Neutrophil (primary cell): ENCODE measurements around the gene CCDC194.

Source experiments
- H3K27ac ChIP-seq: fragments of 200-600 bp; sonication (generic); 2 replicates; pipeline ENCODE4 v1.5.1; 2016; ENCODE audit warnings: mild to moderate bottlenecking, moderate library complexity
- H3K27me3 ChIP-seq: fragments of 200-600 bp; sonication (generic); 2 replicates; pipeline ENCODE4 v1.6.0; 2016; ENCODE audit warnings: mild to moderate bottlenecking
- H3K36me3 ChIP-seq: fragments of 200-600 bp; sonication (generic); 2 replicates; pipeline ENCODE4 v1.5.1; 2017
- H3K4me1 ChIP-seq, 2 experiments: fragments of 200-600 bp in 1 of 2; sonication (generic) in 1 of 2; 1 replicate in 1 of 2; 2 replicates in 1 of 2; pipeline versions ENCODE4 v1.5.1 to v1.6.1; 2013 to 2016; ENCODE audit warnings: low read depth in 1 of 2, low read length in 1 of 2, mild to moderate bottlenecking in 1 of 2, moderate library complexity in 1 of 2; ENCODE audit not compliant: control insufficient read depth in 1 of 2, insufficient read depth in 1 of 2
- H3K4me3 ChIP-seq, 2 experiments: fragments of 200-600 bp in 1 of 2; sonication (generic) in 1 of 2; 1 replicate in 1 of 2; 2 replicates in 1 of 2; pipeline ENCODE4 v1.5.1; 2013 to 2016; ENCODE audit warnings: low read depth in 1 of 2, low read length in 1 of 2, mild to moderate bottlenecking in 1 of 2, moderate library complexity in 1 of 2
- H3K9me3 ChIP-seq: fragments of 200-600 bp; sonication (generic); 2 replicates; pipeline ENCODE4 v1.5.1; 2016
- CTCF ChIP-seq: fragments of 200-600 bp; sonication (generic); IDR thresholded peaks from 2 replicates; pipeline ENCODE4 v1.5.1; 2016; ENCODE audit warnings: antibody characterized with exemption

CCDC194 gene

DNA sequence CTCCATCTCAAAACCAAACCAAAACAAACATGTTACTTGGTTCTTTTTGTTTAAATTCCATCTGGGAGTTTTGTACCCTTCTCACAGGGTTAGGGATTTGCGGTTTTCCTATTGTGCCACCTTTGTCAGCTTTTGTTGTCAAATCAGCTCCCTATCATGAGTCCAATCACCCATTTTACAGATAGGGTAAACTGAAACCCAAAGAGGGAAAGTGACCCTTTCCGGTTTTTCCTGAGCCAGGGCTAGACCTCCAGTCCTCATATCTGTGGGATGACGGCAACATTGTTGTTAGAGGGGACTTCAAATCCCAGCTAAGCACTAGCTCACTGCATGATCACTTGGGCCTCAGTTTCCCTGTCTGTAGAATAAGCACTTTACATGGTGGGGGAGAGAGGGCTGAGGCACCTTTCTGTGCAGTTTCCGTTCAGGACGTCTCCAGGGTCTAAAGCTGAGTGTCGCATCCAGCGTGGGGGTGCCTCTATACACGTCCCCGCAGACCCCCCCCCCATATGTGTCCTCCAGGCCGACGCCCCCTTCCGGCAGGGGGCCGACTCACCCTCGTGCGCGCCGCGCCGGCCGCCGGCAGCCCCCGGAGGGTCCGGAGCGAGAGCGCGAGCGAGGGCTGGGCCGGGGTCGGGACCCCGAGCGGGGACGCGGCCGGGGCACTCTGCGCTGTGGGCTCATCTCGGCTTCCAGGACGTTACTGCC is 3.9 kb downstream of the CCDC194 start:
- H3K4me1 ChIP-seq: peaks cover 21 to 23% of the 10 kb centered on the region in 2 experiments
- H3K4me3 ChIP-seq: no peak overlapping the region
- H3K27me3 ChIP-seq: peaks cover 55% of the 10 kb centered on the region
- no peaks in the 10 kb centered on the region for H3K9me3 ChIP-seq
- H3K27ac ChIP-seq: no peak overlapping the region
- TF ChIP-seq CTCF: no peak
- no peaks in the 10 kb centered on the region for H3K36me3 ChIP-seq

GRCh38 chr19:17389288-17389687 is 4.7 kb downstream of the CCDC194 start:
- TF ChIP-seq CTCF: no peak
- no peaks in the 10 kb centered on the region for H3K9me3 ChIP-seq
- no peak overlapping the region for H3K27ac ChIP-seq
- H3K27me3 ChIP-seq: peaks cover 55% of the 10 kb centered on the region
- no peaks in the 10 kb centered on the region for H3K36me3 ChIP-seq
- H3K4me3 ChIP-seq: no peak overlapping the region
- H3K4me1 ChIP-seq: peaks cover 16 to 18% of the 10 kb centered on the region in 2 experiments

GRCh38 chr19:17385878-17386611 is 8.0 kb downstream of the CCDC194 start:
- peaks cover 12 to 14% of the 10 kb centered on the region in 2 experiments for H3K4me1 ChIP-seq
- no peaks in the 10 kb centered on the region for H3K36me3 ChIP-seq
- H3K27me3 ChIP-seq: peaks cover 34% of the 10 kb centered on the region
- H3K9me3 ChIP-seq: no peaks in the 10 kb centered on the region
- H3K27ac ChIP-seq: no peak overlapping the region
- TF ChIP-seq CTCF: peak; percentile 68
- no peak overlapping the region for H3K4me3 ChIP-seq

DNA sequence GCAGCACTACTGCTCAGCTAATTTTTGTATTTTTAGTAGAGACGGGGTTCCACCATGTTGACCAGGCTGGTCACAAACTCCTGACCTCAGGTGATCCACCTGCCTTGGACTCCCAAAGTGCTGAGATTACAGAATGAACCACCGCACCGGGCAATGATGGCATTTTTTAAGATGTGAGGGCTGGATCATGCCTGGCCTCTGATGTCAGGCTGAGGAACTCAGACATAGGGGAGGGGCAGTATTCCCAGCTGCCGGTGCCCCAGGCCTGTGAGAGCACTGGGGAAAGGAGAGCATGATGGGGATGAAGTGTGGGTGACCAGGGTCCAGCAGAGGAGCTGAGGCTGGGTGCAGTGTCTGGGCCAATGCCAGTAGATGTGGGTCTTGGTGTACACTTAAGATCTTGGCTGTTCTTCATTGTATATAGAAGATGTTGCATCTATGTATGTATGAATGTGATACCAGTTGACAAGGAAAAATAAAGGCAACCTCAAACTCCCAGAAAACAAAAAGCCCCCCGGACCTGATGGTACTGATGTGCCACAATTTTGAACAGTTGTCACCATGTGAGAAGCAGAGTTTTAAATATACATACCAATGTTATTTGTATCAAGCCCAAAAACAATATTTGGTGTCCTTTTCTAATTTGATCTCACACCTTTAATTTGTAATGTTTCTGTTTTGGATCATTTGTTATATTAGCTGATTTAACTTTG is 13.4 kb downstream of the CCDC194 start:
- H3K4me1 ChIP-seq: peaks cover 7 to 9% of the 10 kb centered on the region in 2 experiments
- no peak for TF ChIP-seq CTCF
- peaks cover 34% of the 10 kb centered on the region for H3K27me3 ChIP-seq
- no peak overlapping the region for H3K27ac ChIP-seq
- no peaks in the 10 kb centered on the region for H3K36me3 ChIP-seq
- no peaks in the 10 kb centered on the region for H3K9me3 ChIP-seq
- H3K4me3 ChIP-seq: no peak overlapping the region

- H3K9me3 ChIP-seq: no peaks in the 10 kb centered on the region
- H3K4me1 ChIP-seq: peaks cover 7 to 9% of the 10 kb centered on the region in 2 experiments
- H3K4me3 ChIP-seq: no peak overlapping the region
- no peaks in the 10 kb centered on the region for H3K36me3 ChIP-seq
- TF ChIP-seq CTCF: no peak
- no peak overlapping the region for H3K27ac ChIP-seq
- peaks cover 34% of the 10 kb centered on the region for H3K27me3 ChIP-seq
Observed at GRCh38 chr19:17379221-17379631, 14.8 kb downstream of the CCDC194 start.
